Osteocyte (in vitro differentiated cells): ENCODE measurements around the gene ADAMTS6. TPM values are rescaled to one million over a fixed set of nuclear protein-coding genes. Genes with fewer than 3 reads are reported as not detected.

ENCODE experiments used
- DNase-seq: peaks from one replicate; pipeline ENCODE4 v3.0.0; 2021; ENCODE audit warnings: mixed read lengths; ENCODE audit not compliant: unreplicated experiment; ENCODE audit errors: extremely low spot score
- H3K27ac Mint-ChIP-seq: one replicate; pipeline ENCODE4 v1.8.0; 2021; ENCODE audit warnings: mild to moderate bottlenecking, mixed read lengths; ENCODE audit not compliant: unreplicated experiment
- H3K27me3 Mint-ChIP-seq: one replicate; pipeline ENCODE4 v1.8.0; 2021; ENCODE audit warnings: mixed read lengths; ENCODE audit not compliant: unreplicated experiment
- H3K36me3 Mint-ChIP-seq: one replicate; pipeline ENCODE4 v1.8.0; 2021; ENCODE audit warnings: mixed read lengths; ENCODE audit not compliant: unreplicated experiment
- H3K4me1 Mint-ChIP-seq: one replicate; pipeline ENCODE4 v1.8.0; 2021; ENCODE audit warnings: mixed read lengths; ENCODE audit not compliant: unreplicated experiment
- H3K4me3 Mint-ChIP-seq: one replicate; pipeline ENCODE4 v1.8.0; 2021; ENCODE audit warnings: mild to moderate bottlenecking, moderate library complexity, mixed read lengths; ENCODE audit not compliant: unreplicated experiment
- H3K9me3 Mint-ChIP-seq: one replicate; pipeline ENCODE4 v1.8.0; 2021; ENCODE audit warnings: mixed read lengths; ENCODE audit not compliant: unreplicated experiment
- total RNA-seq: library from RNA; stranded (reverse); gene quantifications from 2 replicates; pipeline ENCODE4 v1.2.1, GENCODE V29; 2021
- TF ChIP-seq, protein P1 (sequence below): fragments of 200-600 bp; sonication (generic); IDR thresholded peaks from 2 replicates; pipeline ENCODE4 v1.5.0; 2021; ENCODE audit warnings: antibody characterized with exemption, mild to moderate bottlenecking, moderate library complexity

Gene ADAMTS6
- total RNA-seq, 1 donor from 2014 or later, result 4.7 TPM

DNA sequence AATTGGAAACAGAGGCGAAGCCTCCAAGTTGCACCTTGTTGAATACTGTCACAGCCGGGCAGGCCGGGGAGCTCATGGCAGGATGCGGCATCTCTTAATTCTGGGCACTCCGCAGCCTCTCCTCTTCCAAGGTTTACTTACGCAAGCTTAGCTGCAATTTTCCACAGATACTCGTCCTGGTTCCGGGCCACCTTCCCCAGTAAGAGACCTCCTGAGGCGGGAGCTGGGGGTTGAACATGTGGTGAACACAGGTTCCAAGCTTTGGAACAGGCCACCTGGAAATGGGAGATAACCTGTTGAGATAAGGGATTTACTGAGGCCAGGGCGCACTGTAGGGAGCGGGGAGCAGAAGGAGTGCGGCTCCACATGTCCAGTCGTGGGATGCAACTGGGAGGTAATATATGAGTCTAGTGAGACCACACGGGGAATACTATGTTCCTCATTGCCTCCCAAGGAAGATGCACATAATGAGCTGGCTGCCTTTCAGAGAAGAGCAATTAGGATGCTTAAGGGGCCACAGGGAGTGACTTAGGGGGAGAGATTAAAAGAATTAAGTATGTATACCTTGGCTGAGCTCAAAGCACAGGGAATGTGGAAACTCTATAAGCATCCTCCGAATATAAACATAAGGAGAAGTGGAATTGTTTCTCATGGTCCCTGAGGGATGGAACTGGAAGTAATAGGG lies 377.8 kb downstream of the ADAMTS6 start:
- TF ChIP-seq, protein P1, sequence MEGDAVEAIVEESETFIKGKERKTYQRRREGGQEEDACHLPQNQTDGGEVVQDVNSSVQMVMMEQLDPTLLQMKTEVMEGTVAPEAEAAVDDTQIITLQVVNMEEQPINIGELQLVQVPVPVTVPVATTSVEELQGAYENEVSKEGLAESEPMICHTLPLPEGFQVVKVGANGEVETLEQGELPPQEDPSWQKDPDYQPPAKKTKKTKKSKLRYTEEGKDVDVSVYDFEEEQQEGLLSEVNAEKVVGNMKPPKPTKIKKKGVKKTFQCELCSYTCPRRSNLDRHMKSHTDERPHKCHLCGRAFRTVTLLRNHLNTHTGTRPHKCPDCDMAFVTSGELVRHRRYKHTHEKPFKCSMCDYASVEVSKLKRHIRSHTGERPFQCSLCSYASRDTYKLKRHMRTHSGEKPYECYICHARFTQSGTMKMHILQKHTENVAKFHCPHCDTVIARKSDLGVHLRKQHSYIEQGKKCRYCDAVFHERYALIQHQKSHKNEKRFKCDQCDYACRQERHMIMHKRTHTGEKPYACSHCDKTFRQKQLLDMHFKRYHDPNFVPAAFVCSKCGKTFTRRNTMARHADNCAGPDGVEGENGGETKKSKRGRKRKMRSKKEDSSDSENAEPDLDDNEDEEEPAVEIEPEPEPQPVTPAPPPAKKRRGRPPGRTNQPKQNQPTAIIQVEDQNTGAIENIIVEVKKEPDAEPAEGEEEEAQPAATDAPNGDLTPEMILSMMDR, result no peak
- Mint-ChIP-seq H3K27me3 (no peaks in the 10 kb centered on the region), H3K4me1 (peaks cover 5% of the 10 kb centered on the region), H3K27ac (no peak overlapping the region), H3K36me3 (no peaks in the 10 kb centered on the region), H3K9me3 (no peaks in the 10 kb centered on the region), H3K4me3 (no peak overlapping the region)
- DNase-seq, result no peak

DNA sequence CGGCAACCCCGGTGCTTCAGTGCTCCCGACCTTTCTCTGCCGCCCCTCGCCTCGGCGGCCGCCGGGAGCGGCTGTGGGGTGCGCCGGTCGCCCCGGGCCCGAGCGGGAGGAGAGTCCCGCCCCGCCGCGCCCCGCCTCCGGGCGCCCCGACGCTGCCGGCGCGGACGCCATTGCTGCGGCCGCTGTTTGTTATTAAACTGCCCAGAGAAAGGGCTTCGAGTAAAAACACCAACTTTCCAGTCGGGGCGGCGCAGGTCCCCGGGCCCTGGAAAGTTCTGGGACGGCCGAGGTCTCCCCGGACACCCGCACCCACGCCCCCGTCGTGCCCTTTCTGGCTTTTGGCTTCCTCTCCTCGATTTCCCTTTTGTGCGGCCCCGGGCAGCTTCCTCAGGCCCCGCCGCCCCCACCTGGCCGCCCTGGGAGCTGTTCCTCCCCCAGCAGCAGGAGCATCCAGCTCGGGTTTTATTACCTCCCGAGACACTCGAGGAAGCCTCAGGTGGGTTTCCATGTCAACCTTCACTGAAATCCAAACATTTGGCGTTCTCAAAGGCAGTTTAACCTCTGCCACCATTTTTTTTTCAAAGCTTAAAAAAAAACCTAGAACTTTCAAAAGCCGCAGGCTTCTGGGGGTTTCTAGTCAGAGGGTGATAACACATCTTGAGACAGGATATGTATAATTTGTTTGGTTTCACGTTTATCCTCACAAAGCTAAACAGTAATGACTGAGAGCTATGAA lies 378.6 kb downstream of the ADAMTS6 start:
- TF ChIP-seq, protein P1, result no peak
- H3K4me1 Mint-ChIP-seq, result peaks cover 5% of the 10 kb centered on the region

DNA sequence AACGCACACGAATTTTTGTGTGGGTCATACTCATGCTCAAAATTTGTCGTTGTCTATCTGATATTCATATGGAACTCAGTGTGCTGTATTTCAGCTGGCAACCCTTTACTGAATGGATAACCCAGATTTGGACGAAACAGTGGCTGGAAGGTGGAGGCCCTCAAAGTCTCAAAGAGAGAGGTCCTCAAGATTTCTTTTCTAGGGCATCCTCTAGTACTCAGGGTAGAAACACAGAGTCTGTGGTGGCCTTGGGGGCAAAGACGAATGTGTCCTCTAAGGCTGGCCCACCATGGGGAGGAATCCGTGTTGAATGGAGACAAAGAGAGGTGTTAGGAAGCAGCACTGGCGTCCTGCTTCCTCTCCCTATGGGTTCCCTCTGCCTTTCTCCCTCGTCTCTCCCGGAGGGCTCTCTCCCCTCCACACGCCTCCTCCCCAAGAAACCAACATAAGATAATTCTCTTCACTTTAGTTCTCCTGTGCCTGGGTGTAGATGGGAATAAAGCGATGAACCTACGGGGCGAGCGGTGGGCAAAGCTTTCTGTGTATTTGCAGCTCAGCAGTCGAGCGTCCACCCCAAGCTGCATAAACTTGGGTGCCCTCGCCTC lies 379.2 kb downstream of the ADAMTS6 start:
- H3K4me3 Mint-ChIP-seq, result peak overlapping the region; percentile 18
- no peak for DNase-seq
- TF ChIP-seq, protein P1, result no peak
- H3K36me3 Mint-ChIP-seq, result no peaks in the 10 kb centered on the region
- no peaks in the 10 kb centered on the region for H3K27me3 Mint-ChIP-seq
- peaks cover 5% of the 10 kb centered on the region for H3K4me1 Mint-ChIP-seq
- peak overlapping the region; percentile 45 for H3K27ac Mint-ChIP-seq
- no peaks in the 10 kb centered on the region for H3K9me3 Mint-ChIP-seq

More for the DNA sequence above, 378.6 kb downstream of the ADAMTS6 start:
- Mint-ChIP-seq H3K27ac (no peak overlapping the region), H3K9me3 (no peaks in the 10 kb centered on the region), H3K4me3 (no peak overlapping the region), H3K36me3 (no peaks in the 10 kb centered on the region), H3K27me3 (no peaks in the 10 kb centered on the region)
- no peak for DNase-seq

DNA sequence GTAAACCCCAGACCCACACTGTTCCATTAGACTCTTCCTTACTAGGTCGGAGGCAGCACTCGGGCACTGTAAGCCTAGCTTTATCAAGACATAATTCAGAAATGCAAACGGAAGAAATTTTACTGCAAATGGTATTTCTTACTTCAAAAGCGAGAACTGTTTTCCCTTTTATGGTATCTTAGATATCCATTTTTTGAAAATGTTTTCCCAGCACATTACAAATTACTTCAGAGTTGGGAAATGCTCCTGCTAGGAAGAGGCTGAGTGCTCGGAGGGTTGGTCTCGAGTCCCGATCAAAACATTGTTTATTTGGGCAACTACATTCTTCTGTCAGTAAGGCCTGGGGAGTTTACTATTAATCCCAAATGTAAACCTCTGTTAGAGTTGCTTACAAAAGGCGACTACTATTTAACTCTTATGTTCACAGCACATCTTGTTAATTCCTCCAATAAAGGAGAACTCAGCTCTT lies 380.1 kb downstream of the ADAMTS6 start:
- peak overlapping the region; percentile 51 for H3K27ac Mint-ChIP-seq

More for the DNA sequence above, 380.1 kb downstream of the ADAMTS6 start:
- Mint-ChIP-seq H3K4me1 (peaks cover 5% of the 10 kb centered on the region), H3K4me3 (no peak overlapping the region), H3K27me3 (no peaks in the 10 kb centered on the region), H3K9me3 (no peaks in the 10 kb centered on the region), H3K36me3 (no peaks in the 10 kb centered on the region)
- no peak for DNase-seq
- TF ChIP-seq, protein P1, result no peak
